ENCODE data around the gene RRAS2.

The RRAS2 gene

GRCh38 chr11:14380125-14380936 lies 21.3 kb upstream of the RRAS2 start:
- H3K9me3 Mint-ChIP-seq (ENCODE audit: low read depth), result no peaks in the 10 kb centered on the region
- peak overlapping the region; percentile 16 for H3K27ac Mint-ChIP-seq
- peak overlapping the region; percentile 78 for H3K4me3 Mint-ChIP-seq
- H3K4me1 Mint-ChIP-seq (ENCODE audit: low read depth), result peaks cover 2% of the 10 kb centered on the region
- H3K36me3 Mint-ChIP-seq, result no peaks in the 10 kb centered on the region
- peaks cover 16% of the 10 kb centered on the region for H3K27me3 Mint-ChIP-seq

GRCh38 chr11:14378171-14378570 lies 19.2 kb upstream of the RRAS2 start:
- Mint-ChIP-seq H3K36me3 (peaks cover 2% of the 10 kb centered on the region), H3K9me3 (ENCODE audit: low read depth) (no peaks in the 10 kb centered on the region), H3K27me3 (peaks cover 16% of the 10 kb centered on the region), H3K27ac (no peak overlapping the region), H3K4me1 (ENCODE audit: low read depth) (peaks cover 8% of the 10 kb centered on the region), H3K4me3 (no peak overlapping the region)

GRCh38 chr11:14376920-14377319 lies 17.9 kb upstream of the RRAS2 start:
- Mint-ChIP-seq H3K27me3 (peaks cover 14% of the 10 kb centered on the region), H3K4me3 (no peak overlapping the region), H3K4me1 (ENCODE audit: low read depth) (peaks cover 8% of the 10 kb centered on the region)

GRCh38 chr11:14374922-14375830 lies 16.2 kb upstream of the RRAS2 start:
- H3K4me1 Mint-ChIP-seq (ENCODE audit: low read depth), result peaks cover 14% of the 10 kb centered on the region
- H3K27me3 Mint-ChIP-seq, result peaks cover 11% of the 10 kb centered on the region
- peak overlapping the region; percentile 16 for H3K27ac Mint-ChIP-seq
- H3K9me3 Mint-ChIP-seq (ENCODE audit: low read depth), result no peaks in the 10 kb centered on the region
- H3K36me3 Mint-ChIP-seq, result peaks cover 2% of the 10 kb centered on the region
- no peak overlapping the region for H3K4me3 Mint-ChIP-seq

More at GRCh38 chr11:14376920-14377319, 17.9 kb upstream of the RRAS2 start:
- H3K9me3 Mint-ChIP-seq (ENCODE audit: low read depth), result no peaks in the 10 kb centered on the region
- H3K36me3 Mint-ChIP-seq, result peaks cover 2% of the 10 kb centered on the region
- H3K27ac Mint-ChIP-seq, result no peak overlapping the region

GRCh38 chr11:14373941-14374646 lies 15.1 kb upstream of the RRAS2 start:
- peaks cover 17% of the 10 kb centered on the region for H3K4me1 Mint-ChIP-seq (ENCODE audit: low read depth)
- peaks cover 3% of the 10 kb centered on the region for H3K27me3 Mint-ChIP-seq
- H3K36me3 Mint-ChIP-seq, result peaks cover 2% of the 10 kb centered on the region
- H3K27ac Mint-ChIP-seq, result no peak overlapping the region
- no peaks in the 10 kb centered on the region for H3K9me3 Mint-ChIP-seq (ENCODE audit: low read depth)
- no peak overlapping the region for H3K4me3 Mint-ChIP-seq

- Mint-ChIP-seq H3K9me3 (ENCODE audit: low read depth) (no peaks in the 10 kb centered on the region), H3K27ac (no peak overlapping the region), H3K4me3 (no peak overlapping the region), H3K36me3 (peaks cover 2% of the 10 kb centered on the region), H3K27me3 (no peaks in the 10 kb centered on the region), H3K4me1 (ENCODE audit: low read depth) (peaks cover 22% of the 10 kb centered on the region)
Observed at GRCh38 chr11:14372011-14372410, 13.0 kb upstream of the RRAS2 start.

GRCh38 chr11:14371249-14371648 lies 12.3 kb upstream of the RRAS2 start:
- H3K4me1 Mint-ChIP-seq (ENCODE audit: low read depth), result peaks cover 23% of the 10 kb centered on the region
- H3K27ac Mint-ChIP-seq, result no peak overlapping the region
- H3K36me3 Mint-ChIP-seq, result peaks cover 2% of the 10 kb centered on the region
- H3K4me3 Mint-ChIP-seq, result no peak overlapping the region
- no peaks in the 10 kb centered on the region for H3K9me3 Mint-ChIP-seq (ENCODE audit: low read depth)
- H3K27me3 Mint-ChIP-seq, result no peaks in the 10 kb centered on the region

DNA sequence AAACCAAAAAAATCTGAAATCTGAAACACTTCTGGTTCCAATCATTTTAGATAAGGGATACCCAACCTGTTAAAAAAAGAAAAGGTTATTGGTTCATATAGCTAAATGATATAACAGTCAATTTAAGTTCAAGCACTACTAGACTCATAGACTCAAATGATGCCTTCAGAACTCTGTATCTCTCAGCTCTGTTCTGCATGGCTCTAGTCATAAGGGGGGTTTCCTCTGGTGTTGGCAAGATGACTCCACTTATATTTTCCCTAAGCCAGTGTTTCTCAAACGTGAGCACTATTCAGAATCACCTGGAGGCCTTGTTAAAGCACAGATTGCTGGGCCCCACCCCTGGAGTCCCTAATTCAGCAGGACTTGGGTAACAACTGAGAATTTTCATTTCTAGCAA lies 11.5 kb upstream of the RRAS2 start:
- no peak overlapping the region for H3K4me3 Mint-ChIP-seq
- H3K9me3 Mint-ChIP-seq (ENCODE audit: low read depth), result no peaks in the 10 kb centered on the region
- H3K4me1 Mint-ChIP-seq (ENCODE audit: low read depth), result peaks cover 23% of the 10 kb centered on the region
- H3K27ac Mint-ChIP-seq, result no peak overlapping the region
- peaks cover 2% of the 10 kb centered on the region for H3K36me3 Mint-ChIP-seq
- no peaks in the 10 kb centered on the region for H3K27me3 Mint-ChIP-seq

GRCh38 chr11:14369598-14369997 lies 10.6 kb upstream of the RRAS2 start:
- Mint-ChIP-seq H3K36me3 (no peaks in the 10 kb centered on the region), H3K27me3 (no peaks in the 10 kb centered on the region), H3K4me3 (no peak overlapping the region), H3K9me3 (ENCODE audit: low read depth) (no peaks in the 10 kb centered on the region), H3K27ac (no peak overlapping the region), H3K4me1 (ENCODE audit: low read depth) (peaks cover 20% of the 10 kb centered on the region)

DNA sequence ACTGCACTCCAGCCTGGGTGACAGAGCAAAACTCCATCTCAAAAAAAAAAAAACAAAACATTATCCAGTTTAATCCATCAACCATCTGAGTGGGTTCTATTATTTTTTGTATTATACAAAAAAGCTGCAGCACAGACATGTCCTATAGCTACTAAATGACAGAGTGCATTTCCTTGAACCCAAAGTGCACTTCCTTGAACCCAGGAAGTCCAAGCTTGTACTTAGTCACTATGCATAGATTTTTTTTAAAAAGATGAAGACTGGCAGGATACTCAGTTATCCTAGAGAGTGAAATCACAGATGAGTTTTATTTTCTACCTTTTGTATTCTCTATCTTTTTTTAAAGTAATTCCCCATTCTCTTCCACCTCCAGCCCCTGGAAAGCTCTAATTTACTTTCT lies 8.0 kb upstream of the RRAS2 start:
- Mint-ChIP-seq H3K36me3 (no peaks in the 10 kb centered on the region), H3K27ac (no peak overlapping the region), H3K4me3 (no peak overlapping the region), H3K9me3 (ENCODE audit: low read depth) (no peaks in the 10 kb centered on the region), H3K27me3 (no peaks in the 10 kb centered on the region), H3K4me1 (ENCODE audit: low read depth) (peaks cover 15% of the 10 kb centered on the region)

DNA sequence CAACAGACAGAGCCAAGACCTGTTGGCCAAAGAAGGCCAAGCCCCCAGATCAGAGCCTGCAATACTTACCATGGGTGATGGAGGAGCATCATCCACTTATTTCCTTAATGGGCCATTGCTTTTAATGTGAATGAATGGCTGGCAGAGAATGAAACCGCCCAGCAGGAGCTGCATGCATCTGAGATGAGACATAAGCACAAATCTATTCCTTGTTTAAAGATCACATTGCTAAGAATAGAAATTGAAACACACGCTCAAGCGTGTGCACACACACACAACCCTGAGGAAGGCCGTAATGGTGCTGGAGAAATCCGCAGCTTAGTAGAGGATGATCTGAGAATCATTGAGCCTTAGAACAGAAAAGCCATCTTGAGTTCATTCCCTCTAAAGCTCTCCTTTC lies 5.3 kb upstream of the RRAS2 start:
- peaks cover 9% of the 10 kb centered on the region for H3K4me1 Mint-ChIP-seq (ENCODE audit: low read depth)
- no peaks in the 10 kb centered on the region for H3K36me3 Mint-ChIP-seq

DNA sequence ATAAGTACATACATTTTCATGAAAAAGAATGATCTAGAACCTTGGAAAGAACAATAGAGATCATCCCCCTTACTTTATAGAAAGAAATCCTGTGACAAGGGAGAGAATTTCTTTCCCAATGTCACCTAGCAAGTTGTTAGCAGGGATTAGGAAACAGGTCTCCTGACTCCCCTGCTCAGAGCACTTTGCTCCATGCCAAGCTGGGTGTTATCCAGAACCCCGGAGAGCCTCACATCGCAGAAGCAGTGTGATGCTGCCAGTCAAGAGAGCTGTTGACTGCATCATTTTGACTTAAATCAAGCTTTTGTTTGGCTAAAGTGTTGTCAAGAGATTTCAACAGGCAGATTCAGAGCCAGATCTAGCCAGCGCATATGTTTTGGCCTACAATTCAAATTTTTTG lies 3.6 kb upstream of the RRAS2 start:
- Mint-ChIP-seq H3K4me3 (no peak overlapping the region), H3K36me3 (no peaks in the 10 kb centered on the region), H3K27me3 (no peaks in the 10 kb centered on the region), H3K9me3 (ENCODE audit: low read depth) (no peaks in the 10 kb centered on the region), H3K27ac (no peak overlapping the region), H3K4me1 (ENCODE audit: low read depth) (peaks cover 13% of the 10 kb centered on the region)

More for the DNA sequence above, 5.3 kb upstream of the RRAS2 start:
- H3K9me3 Mint-ChIP-seq (ENCODE audit: low read depth), result no peaks in the 10 kb centered on the region
- no peaks in the 10 kb centered on the region for H3K27me3 Mint-ChIP-seq
- no peak overlapping the region for H3K27ac Mint-ChIP-seq
- H3K4me3 Mint-ChIP-seq, result no peak overlapping the region

DNA sequence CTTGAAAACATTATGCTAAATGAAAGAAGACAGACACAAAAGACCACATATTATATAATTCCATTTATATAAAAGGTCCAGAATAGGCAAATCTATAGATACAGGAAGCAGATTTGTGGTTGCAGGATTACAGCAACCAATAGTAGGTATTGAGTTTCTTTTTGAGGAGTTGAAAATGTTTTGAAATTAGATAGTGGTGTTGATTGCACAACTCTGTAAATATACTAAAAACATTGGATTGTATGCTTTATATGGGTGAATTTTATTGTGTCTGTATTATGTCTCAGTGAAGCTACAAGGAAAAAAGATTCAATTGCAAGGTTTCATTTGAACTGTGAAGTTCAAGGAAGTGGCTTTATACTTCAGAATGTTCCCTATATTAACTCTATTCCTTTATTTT lies 3.0 kb upstream of the RRAS2 start:
- H3K9me3 Mint-ChIP-seq (ENCODE audit: low read depth), result no peaks in the 10 kb centered on the region
- H3K4me1 Mint-ChIP-seq (ENCODE audit: low read depth), result peaks cover 16% of the 10 kb centered on the region
- H3K27me3 Mint-ChIP-seq, result no peaks in the 10 kb centered on the region
- H3K4me3 Mint-ChIP-seq, result no peak overlapping the region
- no peak overlapping the region for H3K27ac Mint-ChIP-seq
- no peaks in the 10 kb centered on the region for H3K36me3 Mint-ChIP-seq

GRCh38 chr11:14360976-14361375 lies 2.0 kb upstream of the RRAS2 start:
- no peaks in the 10 kb centered on the region for H3K36me3 Mint-ChIP-seq
- peaks cover 22% of the 10 kb centered on the region for H3K4me1 Mint-ChIP-seq (ENCODE audit: low read depth)
- no peak overlapping the region for H3K27ac Mint-ChIP-seq
- H3K27me3 Mint-ChIP-seq, result no peaks in the 10 kb centered on the region
- H3K4me3 Mint-ChIP-seq, result no peak overlapping the region
- no peaks in the 10 kb centered on the region for H3K9me3 Mint-ChIP-seq (ENCODE audit: low read depth)
